ENCODE measurements around the gene CLDN16. TPM values are rescaled to one million over a fixed set of nuclear protein-coding genes. Genes with fewer than 3 reads are reported as not detected.
A peak's percentile ranks its signal among the peaks of the same experiment; 100 is the strongest.

The CLDN16 gene
- total RNA-seq, 2 donors from 2014 or later, result 4.4 TPM; not detected in 1

DNA sequence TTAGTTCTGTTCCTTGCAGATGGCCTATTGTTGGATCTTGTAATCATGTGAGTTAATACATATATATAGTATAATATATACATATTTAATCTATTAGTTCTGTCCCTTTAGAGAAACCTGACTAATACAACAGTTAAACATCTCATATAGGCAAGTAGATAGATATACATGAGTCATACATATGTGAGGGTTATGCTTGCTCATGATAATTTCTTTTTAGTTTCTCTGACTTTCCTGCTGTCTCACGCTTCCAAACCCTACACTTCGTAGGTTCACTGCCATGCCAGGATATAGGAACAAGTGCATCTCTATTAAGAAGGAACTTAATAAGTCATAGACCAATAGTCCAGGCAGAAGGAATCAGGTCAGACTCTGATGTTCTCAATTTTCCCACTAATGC, 16.8 kb upstream of the CLDN16 start:
- DNase-seq (no peak), ATAC-seq (no peak)
- Histone ChIP-seq H3K9me3 (no peaks in the 10 kb centered on the region), H3K4me3 (no peak overlapping the region), H3K36me3 (replicated peaks in 1 of 2; ENCODE audit: insufficient read depth in 1 of 2, low read depth in 2 of 2) (no peaks in the 10 kb centered on the region), H3K4me1 (no peaks in the 10 kb centered on the region), H3K27ac (no peak overlapping the region), H3K27me3 (no peaks in the 10 kb centered on the region)
- intact Hi-C loops (cut with DNase I), result no loop called here
- TF ChIP-seq, protein P1, sequence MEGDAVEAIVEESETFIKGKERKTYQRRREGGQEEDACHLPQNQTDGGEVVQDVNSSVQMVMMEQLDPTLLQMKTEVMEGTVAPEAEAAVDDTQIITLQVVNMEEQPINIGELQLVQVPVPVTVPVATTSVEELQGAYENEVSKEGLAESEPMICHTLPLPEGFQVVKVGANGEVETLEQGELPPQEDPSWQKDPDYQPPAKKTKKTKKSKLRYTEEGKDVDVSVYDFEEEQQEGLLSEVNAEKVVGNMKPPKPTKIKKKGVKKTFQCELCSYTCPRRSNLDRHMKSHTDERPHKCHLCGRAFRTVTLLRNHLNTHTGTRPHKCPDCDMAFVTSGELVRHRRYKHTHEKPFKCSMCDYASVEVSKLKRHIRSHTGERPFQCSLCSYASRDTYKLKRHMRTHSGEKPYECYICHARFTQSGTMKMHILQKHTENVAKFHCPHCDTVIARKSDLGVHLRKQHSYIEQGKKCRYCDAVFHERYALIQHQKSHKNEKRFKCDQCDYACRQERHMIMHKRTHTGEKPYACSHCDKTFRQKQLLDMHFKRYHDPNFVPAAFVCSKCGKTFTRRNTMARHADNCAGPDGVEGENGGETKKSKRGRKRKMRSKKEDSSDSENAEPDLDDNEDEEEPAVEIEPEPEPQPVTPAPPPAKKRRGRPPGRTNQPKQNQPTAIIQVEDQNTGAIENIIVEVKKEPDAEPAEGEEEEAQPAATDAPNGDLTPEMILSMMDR (IDR thresholded peaks at IDR 0.05), result no peak
- no peak for TF ChIP-seq POLR2A (IDR thresholded peaks at IDR 0.05)
- WGBS, 2 donors, result 46% methylated on average over 2 of the region's 2 CpGs

DNA sequence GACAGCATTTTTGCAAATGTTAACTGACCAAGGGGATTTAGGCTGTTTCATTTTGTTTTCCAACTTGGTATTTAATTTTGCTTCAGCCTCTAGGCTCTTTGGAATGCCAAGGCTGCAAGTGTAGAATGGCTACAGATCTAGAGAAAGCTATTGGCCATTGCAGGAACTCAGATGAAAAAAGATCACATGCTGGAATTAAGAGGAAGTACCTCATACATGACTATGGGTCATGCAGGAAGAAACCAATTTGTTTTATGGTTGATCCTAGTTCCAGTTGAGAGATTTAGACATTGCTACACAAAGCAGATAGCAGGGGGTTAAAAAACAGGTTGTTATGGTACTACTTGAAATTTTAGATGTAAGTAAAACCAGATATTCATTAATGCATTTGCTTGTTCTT, 12.7 kb upstream of the CLDN16 start:
- ATAC-seq (no peak), DNase-seq (no peak)
- TF ChIP-seq, protein P1 (IDR thresholded peaks at IDR 0.05), result no peak
- TF ChIP-seq POLR2A (IDR thresholded peaks at IDR 0.05), result no peak
- Histone ChIP-seq H3K27me3 (no peaks in the 10 kb centered on the region), H3K36me3 (replicated peaks in 1 of 2; ENCODE audit: insufficient read depth in 1 of 2, low read depth in 2 of 2) (no peaks in the 10 kb centered on the region), H3K4me1 (no peaks in the 10 kb centered on the region), H3K9me3 (no peaks in the 10 kb centered on the region), H3K27ac (no peak overlapping the region), H3K4me3 (no peak overlapping the region)
- intact Hi-C loops (cut with DNase I), result no loop called here

- DNase-seq (no peak), ATAC-seq (no peak)
- no peaks in the 10 kb centered on the region for H3K36me3 ChIP-seq (replicated peaks in 1 of 2; ENCODE audit: insufficient read depth in 1 of 2, low read depth in 2 of 2)
- 62 to 65% methylated on average over 3 of the region's 3 CpGs for WGBS, 2 donors
- intact Hi-C loops (cut with DNase I), result no loop called here
- H3K4me3 ChIP-seq, result no peak overlapping the region
- TF ChIP-seq POLR2A (IDR thresholded peaks at IDR 0.05), result no peak
- TF ChIP-seq, protein P1 (IDR thresholded peaks at IDR 0.05), result no peak
- H3K27me3 ChIP-seq, result no peaks in the 10 kb centered on the region
- no peak overlapping the region for H3K27ac ChIP-seq
- no peaks in the 10 kb centered on the region for H3K4me1 ChIP-seq
- no peaks in the 10 kb centered on the region for H3K9me3 ChIP-seq
These were observed 12.3 kb upstream of the CLDN16 start for GRCh38 chr3:190375671-190376070.

- no peak for TF ChIP-seq POLR2A (IDR thresholded peaks at IDR 0.05)
- TF ChIP-seq, protein P1 (IDR thresholded peaks at IDR 0.05), result no peak
- Histone ChIP-seq H3K4me1 (no peaks in the 10 kb centered on the region), H3K27ac (no peak overlapping the region), H3K36me3 (replicated peaks in 1 of 2; ENCODE audit: insufficient read depth in 1 of 2, low read depth in 2 of 2) (no peaks in the 10 kb centered on the region), H3K9me3 (no peaks in the 10 kb centered on the region), H3K27me3 (no peaks in the 10 kb centered on the region), H3K4me3 (no peak overlapping the region)
- ATAC-seq, result peak; percentile 27
- peak in 1 of 4 donors; percentile 40 for DNase-seq
- intact Hi-C loops (cut with DNase I), result no loop called here
- 74 to 85% methylated on average over 6 of the region's 6 CpGs for WGBS, 2 donors
These were observed 9.6 kb upstream of the CLDN16 start for GRCh38 chr3:190378240-190378891.

GRCh38 chr3:190380184-190380583, 7.8 kb upstream of the CLDN16 start:
- intact Hi-C loops (cut with DNase I), result no loop called here
- no peak for TF ChIP-seq POLR2A (IDR thresholded peaks at IDR 0.05)
- TF ChIP-seq, protein P1 (IDR thresholded peaks at IDR 0.05), result no peak
- ATAC-seq, result no peak

More at GRCh38 chr3:190380184-190380583, 7.8 kb upstream of the CLDN16 start:
- Histone ChIP-seq H3K36me3 (replicated peaks in 1 of 2; ENCODE audit: insufficient read depth in 1 of 2, low read depth in 2 of 2) (no peaks in the 10 kb centered on the region), H3K27me3 (no peaks in the 10 kb centered on the region), H3K4me1 (no peaks in the 10 kb centered on the region), H3K27ac (no peak overlapping the region), H3K9me3 (no peaks in the 10 kb centered on the region), H3K4me3 (no peak overlapping the region)
- no peak for DNase-seq

Data from body of pancreas (tissue), 4 donors.